T-helper 2 cell treated with Interferon-gamma antibody and Interleukin-4, amounts not matched to agents 100 ng/mL and 5 ng/mL, for 36 hours (primary cell): ENCODE results near the gene LAPTM4A. TPM values are rescaled to one million over a fixed set of nuclear protein-coding genes. Genes with fewer than 3 reads are reported as not detected.
"Not testable (repeated sequence)": the region's sequence is repeated elsewhere in the genome, so short reads cannot be mapped to it uniquely, and the experiment has no call there.

Source experiments
- intact Hi-C: fragments of 100-400 bp; cut with micrococcal nuclease; formaldehyde crosslinking; loops from one replicate; pipeline ENCODE4 v1.15.1; 2023
- total RNA-seq: library from RNA; stranded (reverse); gene quantifications from 2 replicates; pipeline ENCODE4 v1.2.3, GENCODE V29; 2022

Gene LAPTM4A
- total RNA-seq = 29.3 and 29.5 TPM in 2 replicates

DNA sequence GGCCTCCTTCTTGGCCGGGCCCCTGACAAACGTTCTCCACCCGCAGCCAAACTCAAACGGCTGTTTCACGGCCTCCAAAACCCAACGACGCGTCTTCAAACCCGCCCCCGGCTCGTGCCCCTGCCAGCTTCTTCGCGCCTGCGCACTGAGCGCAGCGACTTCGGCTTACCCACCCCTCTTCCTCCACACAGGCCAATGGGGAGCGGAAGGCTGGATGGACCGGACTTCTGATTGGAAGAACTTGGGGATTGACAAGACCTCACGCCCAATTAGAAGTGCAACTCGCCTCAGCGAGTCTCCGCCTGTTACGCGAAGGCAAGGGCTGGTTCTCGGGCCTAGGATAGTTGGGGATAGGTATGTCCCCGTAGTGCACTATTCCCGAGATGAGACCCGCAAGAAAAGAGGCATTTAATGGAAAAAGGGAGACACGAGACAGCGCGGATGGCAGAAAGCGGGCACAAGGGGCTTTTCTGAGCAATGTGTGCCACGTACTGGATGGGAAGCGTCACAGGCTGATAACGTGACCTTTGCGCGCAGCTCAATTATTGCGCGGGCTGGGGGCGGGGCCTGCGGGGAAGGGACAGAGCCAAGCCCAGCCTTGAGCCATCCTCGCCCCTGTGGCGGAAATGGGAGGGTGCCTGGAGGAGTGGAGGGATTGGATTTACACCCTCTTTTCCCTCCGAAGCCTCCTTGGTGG is at the start of gene LAPTM4A:
Gene LAPTM4A (minus strand): TSS at position 97 of the 697 bp plus-strand sequence. CDS start 108 bp downstream, outside the sequence.
- intact Hi-C loops = loop anchor here (1.0 to 5.0 kb wide), 11 partner anchors 37 to 771 kb away; partner anchors contain the start of genes HS1BP3, LDAH, PUM2 and TTC32

DNA sequence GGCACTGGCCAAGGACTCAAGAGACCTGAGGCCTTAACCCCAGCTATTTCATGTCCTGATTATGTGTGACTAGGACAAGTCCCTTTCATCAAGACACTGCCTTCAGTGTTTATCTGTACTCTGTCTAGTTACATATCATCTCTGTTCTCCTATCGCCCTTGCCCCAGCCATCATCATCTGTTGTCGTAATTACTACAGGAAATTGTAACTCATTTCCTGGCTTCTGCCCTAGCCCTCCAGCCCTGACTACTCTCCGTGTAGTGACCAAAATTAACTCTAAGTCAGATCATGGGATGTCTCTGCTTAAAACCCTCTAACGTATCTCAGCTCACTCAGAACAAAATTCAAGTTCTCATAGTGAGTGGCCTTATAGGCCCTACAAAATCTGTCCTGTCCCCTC is 49.3 kb upstream of the LAPTM4A start:
- intact Hi-C loops = no loop called here

DNA sequence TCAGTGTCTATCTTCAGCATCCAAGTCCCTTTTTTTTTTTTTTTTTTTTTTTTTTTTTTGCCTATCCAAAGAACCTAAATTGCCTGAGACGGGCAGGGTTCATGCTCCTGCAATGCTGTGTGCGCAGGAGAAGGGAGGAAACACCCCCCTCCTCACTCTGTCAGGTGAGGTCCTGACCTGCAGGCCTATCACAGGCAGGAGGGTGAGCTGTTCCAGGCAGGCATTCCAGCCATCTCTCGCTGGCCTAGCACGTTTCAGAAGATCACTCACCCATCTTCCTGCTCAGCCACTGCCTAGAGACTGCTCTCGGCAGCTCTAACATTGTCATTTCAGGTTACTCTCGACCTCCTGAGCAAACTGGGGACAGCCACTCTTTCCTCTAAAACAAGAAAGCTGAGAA is 48.4 kb upstream of the LAPTM4A start:
- intact Hi-C loops = loop anchor here (2.0 kb wide), 1 partner anchor 49 kb away; the partner anchor contains the start of gene LAPTM4A

DNA sequence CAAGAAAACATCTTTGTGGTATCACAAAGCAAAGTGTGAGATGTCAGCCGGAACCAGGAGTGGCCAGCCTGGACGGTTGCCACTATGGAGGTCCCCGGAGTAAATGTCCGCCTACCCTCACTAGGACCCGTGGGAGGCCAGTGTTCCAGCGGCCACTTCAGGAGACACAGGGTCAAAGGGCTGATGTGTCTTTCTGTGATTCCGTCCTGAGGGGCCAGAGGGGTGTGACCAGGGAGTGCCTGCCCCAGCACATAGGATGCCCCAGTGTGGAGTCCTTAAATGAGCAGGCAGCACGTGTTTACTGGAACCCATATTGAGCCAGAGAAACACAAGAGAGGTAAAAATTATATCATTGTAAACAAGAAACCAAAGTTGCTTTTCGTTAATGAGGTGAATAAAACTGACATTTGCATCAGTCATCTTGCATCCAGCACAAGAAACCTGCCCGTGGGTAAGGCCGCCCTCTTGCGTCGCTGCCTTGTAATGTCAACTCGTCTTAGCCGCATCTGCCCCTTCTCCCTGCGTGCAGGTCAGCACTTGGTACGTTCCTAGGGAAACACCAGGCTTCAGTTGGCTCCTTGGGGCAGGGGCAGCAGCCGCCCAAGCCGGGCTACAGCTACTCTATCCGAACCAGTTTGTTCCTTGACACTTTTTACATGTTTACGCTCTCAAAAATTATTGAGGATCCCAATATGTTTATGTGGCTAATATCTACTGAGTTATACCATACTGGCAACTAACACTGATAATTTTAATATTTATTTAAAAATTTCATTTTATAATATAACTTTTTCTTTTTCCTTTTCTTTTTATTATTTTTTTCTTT is 46.7 kb upstream of the LAPTM4A start:
- intact Hi-C loops = loop anchor here (1.0 to 2.0 kb wide), 4 partner anchors 47 to 198 kb away; partner anchors contain the start of gene LAPTM4A

DNA sequence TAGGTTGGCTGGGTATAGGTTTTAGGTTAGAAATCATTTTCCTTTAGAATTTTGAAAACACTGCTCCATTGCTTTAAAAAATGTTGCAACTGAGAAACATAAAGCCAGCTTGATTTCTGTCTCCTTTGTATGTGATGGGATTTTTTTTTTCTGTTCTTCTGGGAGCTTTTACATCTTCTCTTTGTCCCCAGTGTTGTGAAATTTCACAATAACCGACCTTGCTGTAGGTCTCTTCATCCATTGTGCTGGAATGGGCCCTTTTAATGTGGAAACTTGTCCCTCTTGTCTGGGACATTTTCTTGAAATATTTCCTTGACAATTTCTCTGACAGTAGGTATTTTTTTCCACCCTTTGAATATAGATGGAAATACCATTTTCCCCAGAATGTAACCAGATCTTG is 44.0 kb upstream of the LAPTM4A start:
- intact Hi-C loops = no loop called here

DNA sequence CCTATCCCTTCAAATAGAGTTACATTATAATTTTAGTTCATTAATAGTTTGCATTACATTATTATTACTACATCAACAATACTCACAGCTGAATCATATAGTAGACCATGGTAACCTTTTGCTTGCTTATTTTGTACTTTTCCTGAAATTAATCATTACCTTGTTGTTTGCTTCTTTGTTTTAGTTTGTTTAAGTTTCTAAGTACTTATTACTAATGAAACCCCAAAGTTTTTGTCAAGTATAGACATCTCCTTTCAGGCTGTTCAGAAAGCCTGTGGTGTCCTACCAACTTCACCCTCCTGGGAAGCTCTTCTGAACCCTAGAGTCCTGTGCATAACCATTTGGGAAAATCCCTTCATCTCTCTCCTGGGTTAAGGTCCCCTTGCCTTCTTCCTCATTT is 43.5 kb upstream of the LAPTM4A start:
- intact Hi-C loops = no loop called here

DNA sequence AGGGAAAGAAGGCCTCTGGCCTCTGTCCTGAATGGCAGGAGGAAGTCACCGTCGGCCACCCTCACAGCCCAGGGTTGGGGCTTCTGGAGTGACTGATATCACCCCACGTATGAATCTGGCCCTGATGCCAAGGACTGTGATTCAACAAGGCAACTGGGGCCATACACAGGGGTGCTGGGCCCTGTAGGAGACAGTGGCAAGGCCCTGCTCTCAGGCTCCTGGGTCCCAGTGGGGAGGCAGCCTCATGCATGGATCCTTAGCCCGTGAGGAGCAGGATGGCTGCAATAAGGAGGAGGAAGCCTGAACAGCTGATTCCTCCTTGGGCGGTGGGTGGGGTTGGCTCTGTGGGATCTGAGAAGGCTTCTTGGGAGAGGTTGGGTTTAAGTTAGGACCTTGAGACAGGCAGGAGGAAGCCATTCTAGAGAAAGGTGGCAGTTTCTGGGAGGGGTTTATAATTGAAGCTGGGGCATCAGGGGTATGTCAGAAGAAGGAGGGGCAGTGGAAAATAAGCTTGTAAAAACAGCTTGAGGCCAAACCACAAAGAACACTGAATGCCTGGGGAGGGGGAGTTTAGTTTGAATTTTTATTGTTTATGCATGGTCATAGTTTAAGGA is 42.8 kb upstream of the LAPTM4A start:
- intact Hi-C loops = no loop called here

DNA sequence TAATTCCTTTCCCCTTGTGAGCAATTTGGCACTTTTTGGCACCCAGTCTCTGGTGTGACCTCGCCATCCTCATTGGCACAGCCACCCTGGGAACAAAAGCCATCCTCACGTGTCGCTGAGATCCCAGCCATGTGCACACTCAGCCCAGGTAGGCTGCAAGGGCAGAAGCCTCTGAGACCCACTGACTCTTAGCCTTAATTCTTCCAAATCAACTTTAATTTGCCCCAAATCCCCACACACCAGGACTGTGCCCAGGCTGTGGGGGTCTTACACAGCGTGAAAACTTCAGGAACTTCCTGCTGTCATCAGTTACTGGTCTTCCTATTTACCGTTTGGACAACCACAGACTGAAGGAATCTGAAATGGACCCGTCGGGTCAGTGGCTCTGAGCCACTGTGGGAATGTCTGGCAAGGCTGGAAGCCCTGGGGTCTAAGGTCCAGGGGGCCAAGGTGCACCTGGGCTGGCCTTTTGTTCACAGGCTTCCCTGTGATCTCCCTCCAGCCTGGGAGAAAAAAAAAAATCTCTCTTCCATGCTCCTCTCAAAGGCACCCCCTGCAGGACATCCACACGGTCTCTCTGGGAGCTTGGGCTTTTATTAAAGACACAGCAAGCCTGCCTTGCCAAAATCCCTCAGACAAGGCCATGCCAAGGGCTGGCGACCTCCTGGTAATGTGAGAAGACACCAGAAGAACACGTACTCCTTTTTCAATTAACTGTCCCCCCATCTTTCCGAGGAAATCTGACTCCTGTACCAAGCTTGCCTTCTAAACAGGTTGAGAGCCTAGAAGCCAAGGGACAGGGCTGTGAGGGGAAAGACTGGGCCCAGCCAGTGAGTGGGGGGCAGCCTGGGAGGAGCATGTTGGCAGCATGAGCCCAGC is 42.1 kb upstream of the LAPTM4A start:
- intact Hi-C loops = no loop called here

DNA sequence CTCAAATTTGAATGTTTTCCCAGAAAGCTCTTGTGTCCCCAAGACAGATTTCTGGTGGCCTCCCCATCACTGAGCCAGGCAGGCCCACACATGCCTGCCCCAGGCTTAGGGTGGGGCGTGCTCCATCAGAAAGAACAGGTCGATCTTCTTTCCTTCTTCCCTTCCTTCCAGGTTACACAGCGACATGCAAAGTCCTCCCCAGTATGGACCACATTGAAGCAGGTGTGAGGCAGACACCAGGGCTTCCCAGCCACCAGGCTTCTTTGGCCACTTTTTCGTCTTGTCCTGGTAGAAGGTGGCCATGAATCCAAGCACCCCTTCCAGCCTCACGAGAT is 41.4 kb upstream of the LAPTM4A start:
- intact Hi-C loops = no loop called here

DNA sequence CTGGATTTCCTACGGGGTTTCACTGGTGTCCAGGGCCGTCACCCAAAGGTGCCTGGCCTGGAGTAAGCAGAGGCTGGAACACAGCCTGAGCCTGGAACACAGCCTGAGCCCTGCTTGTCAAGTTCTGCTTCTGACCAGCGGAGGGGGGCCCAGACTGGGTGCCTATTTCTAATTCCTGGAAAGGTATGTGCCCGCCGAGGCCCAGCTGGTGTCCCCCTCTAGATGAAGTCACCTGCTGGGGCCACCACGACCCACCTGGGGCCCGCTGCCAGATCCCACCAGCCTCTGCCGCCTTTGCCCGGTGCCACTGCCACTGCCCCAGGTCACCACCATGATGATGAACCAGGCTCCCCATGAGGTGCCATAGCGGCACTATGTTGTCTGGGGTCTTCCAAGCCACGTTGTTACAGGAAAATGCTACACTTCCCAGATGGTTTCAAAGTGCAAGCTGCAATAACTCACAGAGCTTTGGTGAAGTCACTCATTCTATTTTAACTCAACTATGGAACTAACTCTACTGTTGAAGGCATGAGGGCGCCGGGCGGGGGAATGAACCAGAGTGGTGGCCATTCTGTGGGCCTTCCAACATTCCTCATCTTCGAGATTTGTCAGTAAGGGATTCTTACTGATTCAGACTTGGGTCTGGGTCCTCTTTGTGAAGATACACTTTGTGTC is 40.9 kb upstream of the LAPTM4A start:
- intact Hi-C loops = no loop called here

DNA sequence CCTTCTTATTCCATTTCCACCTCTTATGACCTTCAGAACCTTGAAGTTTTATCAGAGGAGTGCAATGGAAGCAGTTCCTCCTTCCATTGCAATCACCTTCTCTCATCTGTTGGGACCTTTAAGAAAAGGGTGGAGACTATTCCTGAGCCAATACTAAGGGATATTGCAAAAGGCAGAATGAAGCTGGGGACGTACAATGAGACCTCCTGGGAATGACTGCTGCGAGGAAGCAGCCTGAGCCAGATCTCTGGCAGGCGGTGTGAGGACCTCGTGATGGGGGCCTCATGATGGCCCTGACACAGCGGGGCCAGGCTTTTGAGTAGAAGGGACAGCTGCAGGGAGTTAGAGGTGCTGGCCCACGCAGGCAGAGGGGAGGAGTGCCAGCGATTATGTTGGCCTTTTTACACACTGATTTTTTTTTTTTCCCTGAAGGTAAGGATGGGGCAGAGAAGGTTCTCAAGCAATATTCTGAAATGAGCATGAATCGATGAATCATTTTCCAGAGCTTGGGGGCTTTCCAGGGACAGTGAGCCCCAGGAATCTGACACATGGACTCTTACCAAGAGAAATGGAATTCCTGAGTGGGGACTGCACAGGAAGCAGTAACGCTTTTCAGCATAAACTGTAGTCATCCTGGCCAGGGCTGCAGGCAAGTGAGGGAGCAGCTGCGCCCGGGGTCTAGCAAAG is 40.0 kb upstream of the LAPTM4A start:
- intact Hi-C loops = no loop called here

DNA sequence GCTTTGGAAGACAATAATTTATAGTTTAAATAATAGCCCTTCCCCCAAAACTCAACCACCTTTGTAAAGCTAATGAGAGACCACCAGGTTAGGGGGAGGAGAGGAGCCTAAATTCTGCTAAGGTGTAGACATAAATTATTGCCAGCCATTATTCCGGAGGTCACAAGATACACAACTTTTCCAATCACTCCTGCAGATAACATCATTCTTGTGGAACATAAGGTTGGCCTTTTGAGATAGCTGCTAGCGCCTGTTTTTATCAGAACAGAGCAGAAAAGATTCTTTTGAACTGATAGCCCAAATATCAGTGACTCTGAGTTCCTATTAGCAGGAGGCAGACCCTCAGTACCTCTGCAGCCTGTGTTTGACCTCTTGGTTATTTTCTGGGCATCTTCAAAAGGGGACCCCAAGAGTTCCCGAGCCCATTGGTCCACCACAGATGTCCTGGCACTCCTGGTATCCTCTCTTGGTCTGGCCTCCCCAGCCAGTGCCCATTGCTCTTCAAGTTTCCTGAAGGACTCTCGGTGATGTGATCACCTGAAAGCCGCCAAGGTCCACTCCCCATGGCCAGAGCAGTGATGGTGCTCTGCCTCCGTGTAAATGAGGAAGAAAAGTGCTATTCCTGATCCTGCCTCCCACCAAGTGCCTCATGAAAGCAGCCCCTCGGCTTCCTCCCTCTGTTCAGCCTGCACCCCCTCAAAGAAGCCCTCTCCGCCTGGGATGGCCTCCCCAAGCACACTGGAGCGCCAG is 38.5 kb upstream of the LAPTM4A start:
- intact Hi-C loops = no loop called here

DNA sequence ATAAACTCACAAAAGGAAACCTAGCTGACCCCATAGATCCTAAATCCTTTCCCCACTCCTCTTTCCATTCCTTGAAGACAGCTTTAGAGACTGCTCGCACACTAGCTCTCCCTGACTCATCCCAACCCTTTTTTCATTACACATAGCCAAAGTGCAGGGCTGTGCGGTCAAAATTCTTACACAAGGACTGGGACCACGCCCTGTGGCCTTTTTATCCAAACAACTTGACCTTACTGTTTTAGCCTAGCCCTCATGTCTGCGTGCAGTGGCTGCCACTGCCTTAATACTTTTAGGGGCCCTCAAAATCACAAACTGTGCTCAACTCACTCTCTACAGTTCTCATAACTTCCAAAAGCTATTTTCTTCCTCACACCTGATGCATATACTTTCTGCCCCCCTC is 34.5 kb upstream of the LAPTM4A start:
- intact Hi-C loops = not testable (repeated sequence)

DNA sequence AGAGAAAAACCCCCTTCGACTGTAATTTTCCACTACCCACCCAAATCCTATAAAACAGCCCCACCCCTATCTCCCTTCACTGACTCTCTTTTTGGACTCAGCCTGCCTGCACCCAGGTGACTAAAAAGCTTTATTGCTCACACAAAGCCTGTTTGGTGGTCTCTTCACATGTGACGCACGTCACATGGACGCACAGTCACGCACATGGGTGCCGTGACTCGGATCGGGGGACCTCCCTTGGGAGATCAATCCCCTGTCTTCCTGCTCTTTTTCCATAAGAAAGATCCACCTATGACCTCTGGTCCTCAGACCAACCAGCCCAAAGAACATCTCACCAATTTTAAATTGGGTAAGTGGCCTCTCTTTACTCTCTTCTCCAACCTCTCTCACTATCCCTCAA is 31.4 kb upstream of the LAPTM4A start:
- intact Hi-C loops = not testable (repeated sequence)

DNA sequence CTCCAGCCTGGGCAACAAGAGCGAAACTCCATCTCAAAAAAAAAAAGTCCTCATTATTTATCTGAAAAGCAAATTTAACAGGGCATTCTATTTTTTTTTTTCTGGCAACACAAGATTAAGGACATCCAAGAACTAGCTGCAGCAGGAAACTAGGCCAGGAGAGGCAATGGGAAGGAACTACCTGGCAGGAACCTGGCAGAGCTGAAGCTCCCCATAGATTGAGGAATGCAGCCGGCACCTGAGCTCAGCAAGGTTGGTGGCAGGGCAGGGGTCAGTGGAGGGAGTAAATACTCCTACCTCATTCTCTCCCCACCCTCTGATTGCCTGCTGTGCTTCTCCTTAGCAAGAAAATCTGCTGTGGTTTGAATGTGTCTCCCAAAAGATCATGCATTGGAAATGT is 30.4 kb upstream of the LAPTM4A start:
- intact Hi-C loops = no loop called here

DNA sequence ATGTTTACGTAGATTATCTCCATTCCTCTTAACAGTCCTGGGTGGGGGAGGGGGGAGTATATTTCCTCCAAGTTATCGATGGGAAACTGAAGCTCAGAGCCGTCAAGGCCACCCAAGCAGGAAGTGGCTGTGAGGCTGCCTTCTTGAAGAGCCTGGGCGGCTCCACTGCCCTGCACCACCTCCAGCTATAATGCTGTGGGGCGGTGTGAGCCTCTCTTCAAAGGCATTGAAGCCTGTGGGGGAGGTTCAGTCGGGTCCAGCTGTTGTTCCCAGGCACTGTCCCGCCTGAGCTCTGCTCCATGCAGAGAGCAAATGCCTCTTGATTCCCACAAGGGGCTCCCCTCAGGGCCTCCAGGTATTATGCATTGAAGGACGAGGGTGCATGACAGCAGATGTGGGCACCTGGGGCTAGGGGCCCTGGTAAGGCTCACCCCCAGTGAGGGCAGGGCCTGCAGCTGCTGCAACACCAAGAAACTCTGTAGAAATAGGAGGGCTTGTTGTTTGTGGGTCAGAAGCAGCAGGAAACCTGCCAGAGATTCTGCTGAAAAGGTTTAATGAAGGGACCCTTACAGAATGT is 29.5 kb upstream of the LAPTM4A start:
- intact Hi-C loops = no loop called here

DNA sequence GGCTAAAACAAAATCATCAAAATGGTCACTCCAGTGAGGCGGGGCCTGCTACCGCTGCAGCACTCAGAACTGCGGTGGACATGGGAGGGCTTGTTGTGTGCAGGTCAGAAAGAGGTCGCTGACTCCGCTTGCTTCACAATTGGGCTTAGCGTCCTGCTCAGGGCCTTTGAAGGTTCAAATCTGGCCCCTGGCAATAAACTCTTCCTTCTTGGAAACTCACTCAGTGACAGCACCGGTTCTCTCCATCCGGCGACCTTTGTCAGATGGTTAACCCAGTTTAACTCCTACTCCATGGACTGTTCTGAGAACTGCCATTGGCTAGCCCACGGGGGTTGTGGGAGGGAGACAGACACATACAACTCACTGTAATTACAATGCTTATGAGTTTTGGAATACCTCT is 29.0 kb upstream of the LAPTM4A start:
- intact Hi-C loops = no loop called here

DNA sequence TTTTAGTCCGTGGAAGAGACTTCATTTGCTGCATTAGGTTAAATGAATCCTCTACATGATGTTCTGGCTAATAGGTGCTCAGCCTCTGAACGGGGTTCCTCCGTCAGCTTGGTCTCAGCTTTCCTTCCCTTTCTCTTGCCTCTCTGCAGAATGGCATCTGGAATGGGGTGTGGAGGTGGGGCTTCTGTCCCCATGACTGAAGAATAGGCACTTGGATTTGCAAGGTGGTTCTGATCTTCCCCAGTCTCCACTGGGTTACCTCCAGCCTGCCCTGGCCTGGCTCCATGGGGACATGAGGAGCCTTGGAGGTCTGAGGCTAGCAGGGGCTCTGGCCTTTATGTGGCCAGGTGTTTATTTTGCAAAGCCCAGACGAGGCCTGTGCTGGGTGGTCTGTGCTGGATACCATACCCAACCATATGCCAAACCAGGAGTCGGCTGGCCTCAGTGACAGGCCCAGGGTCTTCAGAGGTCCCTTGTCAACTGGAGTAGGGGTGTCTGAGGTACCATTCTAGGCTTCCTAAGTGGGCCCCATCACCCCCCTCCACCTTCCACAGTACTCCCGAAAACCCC is 28.2 kb upstream of the LAPTM4A start:
- intact Hi-C loops = no loop called here
